Measurements from ENCODE around the gene PARVG. TPM values are rescaled to one million over a fixed set of nuclear protein-coding genes. Genes with fewer than 3 reads are reported as not detected.

PARVG gene
- total RNA-seq, 1 experiment from 2014 or later: not detected

- Histone ChIP-seq H4K20me1 (ENCODE audit: low read length) (no peaks in the 10 kb centered on the region), H3K9me3 (ENCODE audit: low read length) (no peaks in the 10 kb centered on the region), H3K79me2 (ENCODE audit: low read length) (no peaks in the 10 kb centered on the region), H3K4me1 (ENCODE audit: insufficient read depth, low read length) (no peaks in the 10 kb centered on the region), H3K36me3 (ENCODE audit: low read depth, low read length) (no peaks in the 10 kb centered on the region), H3K27me3 (ENCODE audit: low read length) (no peaks in the 10 kb centered on the region), H3K4me2 (ENCODE audit: low read length) (no peak overlapping the region), H3K4me3 (ENCODE audit: low read length) (no peak overlapping the region), H2AFZ (ENCODE audit: low read length) (no peak overlapping the region), H3F3A (ENCODE audit: low read length, unreplicated experiment) (no peaks in the 10 kb centered on the region), H3K9me2 (replicated peaks; ENCODE audit: low read length) (no peaks in the 10 kb centered on the region), H3K27ac (ENCODE audit: low read length) (no peak overlapping the region), H3K9ac (ENCODE audit: low read length) (no peak overlapping the region)
- POLR2A ChIA-PET (ENCODE audit: unreplicated experiment): no interaction called here
- TF ChIP-seq EZH2 (IDR thresholded peaks at IDR 0.05; ENCODE audit: low read length, unreplicated experiment): no peak
- TF ChIP-seq, protein P1, sequence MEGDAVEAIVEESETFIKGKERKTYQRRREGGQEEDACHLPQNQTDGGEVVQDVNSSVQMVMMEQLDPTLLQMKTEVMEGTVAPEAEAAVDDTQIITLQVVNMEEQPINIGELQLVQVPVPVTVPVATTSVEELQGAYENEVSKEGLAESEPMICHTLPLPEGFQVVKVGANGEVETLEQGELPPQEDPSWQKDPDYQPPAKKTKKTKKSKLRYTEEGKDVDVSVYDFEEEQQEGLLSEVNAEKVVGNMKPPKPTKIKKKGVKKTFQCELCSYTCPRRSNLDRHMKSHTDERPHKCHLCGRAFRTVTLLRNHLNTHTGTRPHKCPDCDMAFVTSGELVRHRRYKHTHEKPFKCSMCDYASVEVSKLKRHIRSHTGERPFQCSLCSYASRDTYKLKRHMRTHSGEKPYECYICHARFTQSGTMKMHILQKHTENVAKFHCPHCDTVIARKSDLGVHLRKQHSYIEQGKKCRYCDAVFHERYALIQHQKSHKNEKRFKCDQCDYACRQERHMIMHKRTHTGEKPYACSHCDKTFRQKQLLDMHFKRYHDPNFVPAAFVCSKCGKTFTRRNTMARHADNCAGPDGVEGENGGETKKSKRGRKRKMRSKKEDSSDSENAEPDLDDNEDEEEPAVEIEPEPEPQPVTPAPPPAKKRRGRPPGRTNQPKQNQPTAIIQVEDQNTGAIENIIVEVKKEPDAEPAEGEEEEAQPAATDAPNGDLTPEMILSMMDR (conservative IDR thresholded peaks at IDR 0.05; ENCODE audit: low read depth, low read length): no peak
- no peak for TF ChIP-seq EZH2phosphoT487 (IDR thresholded peaks at IDR 0.05; ENCODE audit: borderline replicate concordance, low read length)
- no peak for DNase-seq
- CTCF ChIA-PET: no interaction called here
- no TSS peak for BruUV-seq (replicated peaks)
- ATAC-seq: no peak
- intact Hi-C loops (cut with micrococcal nuclease): no loop called here
Observed at GRCh38 chr22:44146088-44146861, 34.5 kb upstream of the PARVG start.

GRCh38 chr22:44147008-44147645, 33.6 kb upstream of the PARVG start:
- TF ChIP-seq, protein P1 (conservative IDR thresholded peaks at IDR 0.05; ENCODE audit: low read depth, low read length): no peak
- no peak for TF ChIP-seq EZH2phosphoT487 (IDR thresholded peaks at IDR 0.05; ENCODE audit: borderline replicate concordance, low read length)
- no peak for TF ChIP-seq EZH2 (IDR thresholded peaks at IDR 0.05; ENCODE audit: low read length, unreplicated experiment)
- Histone ChIP-seq H3F3A (ENCODE audit: low read length, unreplicated experiment) (no peaks in the 10 kb centered on the region), H3K27ac (ENCODE audit: low read length) (no peak overlapping the region), H3K27me3 (ENCODE audit: low read length) (no peaks in the 10 kb centered on the region), H3K9ac (ENCODE audit: low read length) (no peak overlapping the region), H2AFZ (ENCODE audit: low read length) (no peak overlapping the region), H3K9me3 (ENCODE audit: low read length) (no peaks in the 10 kb centered on the region), H3K4me3 (ENCODE audit: low read length) (no peak overlapping the region), H4K20me1 (ENCODE audit: low read length) (no peaks in the 10 kb centered on the region), H3K4me2 (ENCODE audit: low read length) (no peak overlapping the region), H3K4me1 (ENCODE audit: insufficient read depth, low read length) (no peaks in the 10 kb centered on the region), H3K36me3 (ENCODE audit: low read depth, low read length) (no peaks in the 10 kb centered on the region), H3K9me2 (replicated peaks; ENCODE audit: low read length) (no peaks in the 10 kb centered on the region), H3K79me2 (ENCODE audit: low read length) (no peaks in the 10 kb centered on the region)
- ATAC-seq (no peak), DNase-seq (no peak)
- intact Hi-C loops (cut with micrococcal nuclease): no loop called here
- CTCF ChIA-PET: no interaction called here
- POLR2A ChIA-PET (ENCODE audit: unreplicated experiment): no interaction called here
- no TSS peak for BruUV-seq (replicated peaks)
